Epithelial cell of prostate (primary cell): ENCODE data around the gene ANO6.
"Not testable (repeated sequence)": the region's sequence is repeated elsewhere in the genome, so short reads cannot be mapped to it uniquely, and the experiment has no call there.

Source experiments
- DNase-seq: peaks from one replicate; pipeline ENCODE4 v3.0.0-alpha.2; 2011; ENCODE audit warnings: low read depth, low spot score
- H3K27ac ChIP-seq: fragments of 450-650 bp; 2 replicates; pipeline ENCODE4 v1.5.1; 2017; ENCODE audit warnings: mild to moderate bottlenecking

ANO6 gene

GRCh38 chr12:45302621-45303369, 86.9 kb downstream of the ANO6 start:
- no peak for DNase-seq

DNA sequence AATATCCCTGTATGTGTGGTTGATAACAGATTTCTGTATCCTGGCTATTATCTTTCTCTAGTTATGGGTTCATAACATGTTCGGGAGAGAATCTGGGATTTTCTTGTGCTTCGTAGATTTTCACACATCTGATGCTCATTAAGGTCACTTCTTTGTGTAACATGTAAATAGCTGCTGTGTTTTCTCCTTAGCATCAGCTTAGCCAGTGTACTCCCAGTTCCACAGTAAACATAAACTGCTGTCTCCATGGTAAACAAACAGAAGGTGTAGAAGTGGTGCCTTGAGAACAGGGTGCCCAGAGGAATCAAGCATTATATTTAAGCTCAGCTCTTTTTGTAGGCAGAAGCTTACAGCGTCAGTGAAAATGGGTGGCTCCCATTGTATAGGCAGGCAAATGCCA, 88.0 kb downstream of the ANO6 start:
- DNase-seq: no peak
- no peak overlapping the region for H3K27ac ChIP-seq

More at GRCh38 chr12:45302621-45303369, 86.9 kb downstream of the ANO6 start:
- H3K27ac ChIP-seq: no peak overlapping the region

- DNase-seq: no peak
- no peak overlapping the region for H3K27ac ChIP-seq
These were observed 88.8 kb downstream of the ANO6 start for GRCh38 chr12:45304514-45305178.

DNA sequence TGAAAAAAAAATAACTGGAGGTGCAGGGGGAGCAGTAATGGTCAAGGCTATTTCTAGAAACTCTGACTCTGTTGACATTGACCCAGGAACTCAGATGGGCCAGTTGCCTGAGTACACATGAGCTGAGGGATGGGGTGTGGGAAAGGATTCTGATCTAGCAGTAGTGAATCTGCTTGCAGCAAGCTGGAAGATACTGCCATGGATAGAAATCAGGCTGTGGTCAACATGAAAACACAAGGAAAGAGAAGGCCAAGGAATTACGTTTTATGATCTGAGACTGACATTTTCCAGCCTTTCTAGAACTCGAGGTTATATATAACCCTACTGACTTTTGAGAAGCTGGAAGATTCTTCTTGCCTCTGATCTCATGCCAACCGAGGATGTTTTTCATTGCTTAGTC, 90.0 kb downstream of the ANO6 start:
- no peak overlapping the region for H3K27ac ChIP-seq
- DNase-seq: no peak

DNA sequence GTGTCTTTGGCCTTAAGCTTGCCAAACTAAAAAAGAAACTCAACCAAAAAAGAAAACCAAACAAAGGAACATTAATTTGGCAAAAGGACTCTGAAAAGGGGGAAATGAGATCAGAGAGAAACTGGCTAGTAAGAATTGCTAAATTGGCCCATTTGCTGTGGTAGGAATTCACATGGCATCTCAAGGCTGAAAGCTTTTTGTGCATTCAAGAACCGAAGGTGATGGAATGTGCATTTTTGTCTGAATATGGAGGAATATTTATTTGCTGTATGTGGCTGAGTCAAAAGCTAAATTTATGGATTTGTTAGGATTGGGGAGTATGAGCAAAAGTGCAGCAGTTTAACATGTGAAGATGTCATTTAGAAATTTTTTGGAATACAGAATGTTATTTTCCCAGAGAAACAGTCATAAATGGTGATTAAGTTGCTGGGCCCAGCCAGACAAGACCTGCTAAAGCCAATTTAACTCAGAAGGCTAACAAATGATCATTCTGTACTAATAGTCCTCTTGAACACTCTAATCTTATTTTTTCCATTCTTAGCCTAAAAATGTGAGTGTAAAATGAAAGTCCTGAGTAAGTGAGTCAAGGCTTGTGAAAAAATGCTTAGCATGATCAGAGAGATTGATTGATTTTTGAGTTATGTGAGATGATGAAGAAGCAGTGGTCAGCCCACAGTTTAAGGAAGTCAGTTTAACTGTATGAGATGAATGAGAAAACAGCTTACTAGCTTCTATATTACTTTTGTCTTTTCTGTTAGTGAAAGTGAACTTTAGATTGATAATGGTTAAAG, 94.1 kb downstream of the ANO6 start:
- no peak overlapping the region for H3K27ac ChIP-seq
- no peak for DNase-seq

- H3K27ac ChIP-seq: no peak overlapping the region
- DNase-seq: no peak
These were observed 94.7 kb downstream of the ANO6 start for GRCh38 chr12:45310627-45310968.

DNA sequence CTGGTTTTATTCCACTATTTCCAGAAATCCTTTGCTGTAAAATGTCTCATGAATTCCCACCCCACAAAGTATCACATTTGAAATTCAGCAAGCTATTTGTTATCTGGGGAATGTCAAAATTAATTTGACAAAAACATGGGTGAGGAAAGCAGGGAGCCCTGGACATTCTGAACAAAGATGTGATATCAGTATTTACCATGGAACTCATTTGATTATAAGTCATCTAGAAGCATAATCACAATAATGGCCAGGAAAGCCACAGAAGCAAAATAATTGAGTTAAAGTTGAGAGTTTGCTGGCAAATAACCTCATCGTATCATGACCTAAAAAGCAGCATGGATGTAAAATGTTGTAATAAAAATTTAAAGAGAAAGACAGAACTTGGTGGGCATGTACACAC, 96.1 kb downstream of the ANO6 start:
- no peak overlapping the region for H3K27ac ChIP-seq
- no peak for DNase-seq

DNA sequence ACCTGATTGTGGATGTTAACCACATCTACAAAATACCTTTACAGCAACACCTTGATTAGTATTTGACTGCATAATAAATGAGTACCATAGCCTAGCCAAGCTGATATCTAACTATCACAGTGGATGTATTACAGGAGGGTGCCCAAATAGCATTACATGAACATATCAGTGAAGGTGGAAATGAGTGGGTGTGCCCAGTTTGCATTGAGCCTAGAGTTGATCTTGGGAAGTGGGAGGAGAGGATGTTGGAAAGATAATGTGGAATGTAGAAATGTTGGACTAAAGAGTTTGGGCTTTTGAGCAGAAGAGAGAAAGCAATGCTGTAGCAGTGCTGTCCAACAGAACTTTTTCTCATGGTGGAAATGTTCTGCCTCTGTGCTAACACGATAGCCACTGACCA, 98.9 kb downstream of the ANO6 start:
- no peak for DNase-seq
- H3K27ac ChIP-seq: no peak overlapping the region

GRCh38 chr12:45315462-45315861, 99.6 kb downstream of the ANO6 start:
- no peak overlapping the region for H3K27ac ChIP-seq

DNA sequence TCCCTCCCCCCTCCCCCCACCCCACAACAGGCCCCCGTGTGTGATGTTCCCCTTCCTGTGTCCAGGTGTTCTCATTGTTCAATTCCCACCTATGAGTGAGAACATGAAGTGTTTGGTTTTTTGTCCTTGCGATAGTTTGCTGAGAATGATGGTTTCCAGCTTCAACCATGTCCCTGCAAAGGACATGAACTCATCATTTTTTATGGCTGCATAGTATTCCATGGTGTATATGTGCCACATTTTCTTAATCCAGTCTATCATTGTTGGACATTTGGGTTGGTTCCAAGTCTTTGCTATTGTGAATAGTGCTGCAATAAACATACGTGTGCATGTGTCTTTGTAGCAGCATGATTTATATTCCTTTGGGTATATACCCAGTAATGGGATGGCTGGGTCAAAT, 101.4 kb downstream of the ANO6 start:
- not testable (repeated sequence) for DNase-seq

More at GRCh38 chr12:45315462-45315861, 99.6 kb downstream of the ANO6 start:
- DNase-seq: no peak

GRCh38 chr12:45322810-45323209, 106.9 kb downstream of the ANO6 start:
- no peak for DNase-seq

More for the DNA sequence above, 101.4 kb downstream of the ANO6 start:
- not testable (repeated sequence) for H3K27ac ChIP-seq

GRCh38 chr12:45324391-45324790, 108.5 kb downstream of the ANO6 start:
- no peak overlapping the region for H3K27ac ChIP-seq
- DNase-seq: no peak

More at GRCh38 chr12:45322810-45323209, 106.9 kb downstream of the ANO6 start:
- H3K27ac ChIP-seq: no peak overlapping the region

- no peak overlapping the region for H3K27ac ChIP-seq
- DNase-seq: no peak
These were observed 110.6 kb downstream of the ANO6 start for GRCh38 chr12:45326358-45326975.

- DNase-seq: no peak
These were observed 112.0 kb downstream of the ANO6 start for GRCh38 chr12:45327823-45328383.

GRCh38 chr12:45329238-45329637, 113.3 kb downstream of the ANO6 start:
- no peak for DNase-seq
- no peak overlapping the region for H3K27ac ChIP-seq

More at GRCh38 chr12:45327823-45328383, 112.0 kb downstream of the ANO6 start:
- H3K27ac ChIP-seq: no peak overlapping the region

- H3K27ac ChIP-seq: no peak overlapping the region
These were observed 113.8 kb downstream of the ANO6 start for GRCh38 chr12:45329702-45330101.

GRCh38 chr12:45331552-45331951, 115.7 kb downstream of the ANO6 start:
- DNase-seq: no peak
- H3K27ac ChIP-seq: no peak overlapping the region

More at GRCh38 chr12:45329702-45330101, 113.8 kb downstream of the ANO6 start:
- no peak for DNase-seq

GRCh38 chr12:45334396-45334795, 118.5 kb downstream of the ANO6 start:
- H3K27ac ChIP-seq: no peak overlapping the region
- DNase-seq: no peak

DNA sequence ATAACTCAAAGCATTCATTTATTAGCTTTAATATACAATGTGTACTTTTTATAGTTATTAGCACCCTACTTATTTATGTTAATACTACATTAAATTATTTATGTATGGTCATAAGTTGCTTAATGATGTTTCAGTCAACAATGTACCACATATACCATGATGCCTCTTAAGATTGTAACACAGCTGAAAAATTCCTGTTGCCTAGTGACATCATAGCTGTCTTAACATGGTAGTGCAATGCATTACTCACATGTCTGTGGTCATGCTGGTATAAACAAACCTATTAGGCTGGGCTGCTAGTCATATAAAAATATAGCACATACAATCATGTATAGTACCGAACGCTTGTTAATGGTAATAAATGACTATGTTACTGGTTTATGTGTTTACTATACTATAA, 120.4 kb downstream of the ANO6 start:
- H3K27ac ChIP-seq: peak overlapping the region; percentile 30
- DNase-seq: peak; percentile 76
